H54 (cell line): Measurements from ENCODE around the gene UBXN2A.

Experiments used
- DNase-seq: peaks from one replicate; pipeline ENCODE4 v3.0.0; 2011; ENCODE audit warnings: low spot score, mixed read lengths; ENCODE audit not compliant: insufficient read length
- FAIRE-seq: peaks from 3 replicates; lab custom pipeline; 2011; peaks lifted over from hg19 to GRCh38; lab: Jason Lieb, UNC
- POLR2A ChIP-seq: IDR thresholded peaks from 2 replicates; pipeline ENCODE4 v1.6.1; 2011; ENCODE audit warnings: low read depth, mild to moderate bottlenecking, low read length

Gene UBXN2A

GRCh38 chr2:23939987-23940717 is at the start of gene UBXN2A:
UBXN2A (plus strand) TSS chr2:23940463; CDS start chr2:23958315, 17,852 bp downstream.
- DNase-seq (peak; percentile 71), FAIRE-seq (no peak)
- peak; percentile 50 for TF ChIP-seq POLR2A

- FAIRE-seq (no peak), DNase-seq (no peak)
- no peak for TF ChIP-seq POLR2A
These were observed 40.1 kb upstream of the UBXN2A start for GRCh38 chr2:23900133-23900532.

- peak; percentile 93 for FAIRE-seq
- no peak for TF ChIP-seq POLR2A
- DNase-seq: peak; percentile 30
These were observed 39.5 kb upstream of the UBXN2A start for GRCh38 chr2:23900541-23901322.

- DNase-seq (no peak), FAIRE-seq (peak; percentile 83)
- no peak for TF ChIP-seq POLR2A
These were observed 38.1 kb upstream of the UBXN2A start for GRCh38 chr2:23901966-23902846.

GRCh38 chr2:23903034-23903433 is 37.2 kb upstream of the UBXN2A start:
- DNase-seq (no peak), FAIRE-seq (no peak)
- TF ChIP-seq POLR2A: no peak

GRCh38 chr2:23904215-23904614 is 36.0 kb upstream of the UBXN2A start:
- FAIRE-seq: peak; percentile 38
- DNase-seq: no peak
- no peak for TF ChIP-seq POLR2A

- FAIRE-seq: no peak
These were observed 35.6 kb upstream of the UBXN2A start for GRCh38 chr2:23904692-23905091.

GRCh38 chr2:23905155-23905554 is 35.1 kb upstream of the UBXN2A start:
- TF ChIP-seq POLR2A: no peak
- DNase-seq (no peak), FAIRE-seq (peak; percentile 81)

More at GRCh38 chr2:23904692-23905091, 35.6 kb upstream of the UBXN2A start:
- TF ChIP-seq POLR2A: no peak
- DNase-seq: no peak

- DNase-seq (no peak), FAIRE-seq (peak; percentile 76)
- no peak for TF ChIP-seq POLR2A
These were observed 28.2 kb upstream of the UBXN2A start for GRCh38 chr2:23912054-23912453.

- TF ChIP-seq POLR2A: no peak
- DNase-seq: no peak
- FAIRE-seq: no peak
These were observed 24.9 kb upstream of the UBXN2A start for GRCh38 chr2:23915327-23915726.

- DNase-seq (no peak), FAIRE-seq (peak; percentile 93)
- no peak for TF ChIP-seq POLR2A
These were observed 23.4 kb upstream of the UBXN2A start for GRCh38 chr2:23916727-23917405.

- TF ChIP-seq POLR2A: no peak
- DNase-seq: no peak
- FAIRE-seq: peak; percentile 48
These were observed 21.3 kb upstream of the UBXN2A start for GRCh38 chr2:23918837-23919489.
